GM12892 (cell line): Measurements from ENCODE around the gene TMEM45B.
"Not testable (repeated sequence)": the region's sequence is repeated elsewhere in the genome, so short reads cannot be mapped to it uniquely, and the experiment has no call there.

Source experiments
- POLR2A ChIP-seq: IDR thresholded peaks from 2 replicates; pipeline ENCODE4 v1.6.1; 2011; ENCODE audit warnings: low read depth, low read length, control low read depth
- POLR2AphosphoS5 ChIP-seq: IDR thresholded peaks from 2 replicates; pipeline ENCODE4 v1.6.1; 2011; ENCODE audit warnings: low read depth, low read length, control low read depth

- TF ChIP-seq POLR2A, POLR2AphosphoS5: not testable (repeated sequence)
Observed at GRCh38 chr11:129829497-129829896, 13.8 kb downstream of the TMEM45B start.
